Activated CD4-positive, alpha-beta T cell treated with anti-CD3 and anti-CD28 coated beads, Interleukin-2, amount 50 U/mL, for 48 hours (primary cell): ENCODE results near the gene RARRES2.
"Not testable (repeated sequence)": the region's sequence is repeated elsewhere in the genome, so short reads cannot be mapped to it uniquely, and the experiment has no call there.

Source experiments
- DNase-seq, 2 experiments: peaks; one replicate each; pipeline ENCODE4 v3.0.0-alpha.2; 2020

The RARRES2 gene

DNA sequence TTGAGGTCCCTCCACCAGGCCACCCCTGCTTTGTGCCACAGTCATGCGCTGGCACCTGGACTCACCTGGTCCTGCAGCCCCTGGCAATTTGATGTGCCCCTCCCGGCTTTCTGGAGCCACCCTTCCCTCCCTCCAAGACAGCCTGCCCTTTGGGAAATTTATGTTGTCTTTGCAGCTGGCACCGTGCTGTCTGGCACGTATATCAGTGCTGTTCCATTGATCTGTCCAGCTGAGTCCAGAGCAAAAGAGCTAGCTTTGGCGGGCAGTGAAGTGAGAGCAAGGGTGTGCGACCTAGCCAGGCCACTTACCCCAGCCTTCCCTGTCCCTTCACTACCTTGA lies 5.7 kb downstream of the RARRES2 start:
- no peak for DNase-seq

GRCh38 chr7:150335108-150335773 lies 6.2 kb downstream of the RARRES2 start:
- DNase-seq = no peak

- DNase-seq = no peak
Observed at GRCh38 chr7:150334108-150334507, 7.3 kb downstream of the RARRES2 start.

DNA sequence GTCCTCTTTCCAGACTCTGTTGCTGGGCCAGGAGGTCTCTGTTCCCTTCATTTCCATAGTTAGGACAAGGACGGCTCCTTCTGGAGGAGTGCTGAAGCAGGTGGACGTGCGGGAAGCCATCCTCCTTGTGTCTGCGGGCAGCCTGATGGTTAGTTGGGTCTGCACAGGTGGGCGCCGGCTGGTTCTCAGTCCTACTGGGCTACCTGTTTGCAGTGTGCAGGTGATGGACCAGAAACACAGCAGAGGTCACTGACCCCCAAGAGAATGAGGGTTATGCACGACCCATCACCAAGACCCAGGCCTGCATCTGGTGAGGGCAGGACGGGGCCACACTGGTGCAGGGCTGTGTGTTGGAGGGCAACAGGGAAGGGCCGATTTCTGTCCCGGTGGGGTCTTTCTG lies 7.8 kb downstream of the RARRES2 start:
- no peak for DNase-seq

DNA sequence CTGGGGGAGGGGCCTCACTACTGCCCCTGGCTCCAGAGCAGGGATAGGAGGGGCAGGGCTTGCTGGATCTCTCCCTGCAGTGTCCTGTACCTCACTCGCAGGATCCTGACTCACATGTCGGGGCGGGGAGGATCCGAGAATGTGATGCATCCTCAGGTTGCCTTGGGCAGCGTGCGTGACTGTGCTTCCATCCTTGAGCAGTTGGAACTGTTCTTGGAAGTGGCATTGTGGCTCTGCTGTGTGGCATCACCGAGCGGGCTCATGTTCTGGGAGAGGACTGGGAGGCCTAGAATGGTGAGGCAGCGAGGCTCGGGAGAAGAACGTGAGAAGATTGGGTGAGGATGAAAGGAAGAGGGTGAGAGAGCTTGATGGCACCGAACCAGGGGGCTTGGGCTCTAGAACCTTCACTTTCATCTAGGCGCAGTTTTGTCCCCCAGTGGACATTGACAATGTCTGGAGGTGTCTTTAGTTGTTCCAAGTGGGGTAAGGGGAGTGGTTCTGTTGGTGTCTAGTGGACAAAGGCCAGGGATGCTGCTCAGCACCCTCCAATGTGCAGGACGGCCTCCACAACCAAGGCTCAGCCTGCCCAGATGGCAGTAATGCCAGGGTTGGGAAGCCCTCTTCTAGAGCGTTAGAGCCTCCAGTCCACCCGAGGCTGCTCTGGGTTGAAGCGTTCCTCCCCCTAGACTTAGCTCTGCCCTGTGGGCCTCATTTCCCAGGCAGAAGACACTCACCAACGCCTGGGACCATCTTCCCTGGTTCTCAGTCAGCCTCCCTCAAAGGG lies 8.4 kb downstream of the RARRES2 start:
- DNase-seq = no peak

DNA sequence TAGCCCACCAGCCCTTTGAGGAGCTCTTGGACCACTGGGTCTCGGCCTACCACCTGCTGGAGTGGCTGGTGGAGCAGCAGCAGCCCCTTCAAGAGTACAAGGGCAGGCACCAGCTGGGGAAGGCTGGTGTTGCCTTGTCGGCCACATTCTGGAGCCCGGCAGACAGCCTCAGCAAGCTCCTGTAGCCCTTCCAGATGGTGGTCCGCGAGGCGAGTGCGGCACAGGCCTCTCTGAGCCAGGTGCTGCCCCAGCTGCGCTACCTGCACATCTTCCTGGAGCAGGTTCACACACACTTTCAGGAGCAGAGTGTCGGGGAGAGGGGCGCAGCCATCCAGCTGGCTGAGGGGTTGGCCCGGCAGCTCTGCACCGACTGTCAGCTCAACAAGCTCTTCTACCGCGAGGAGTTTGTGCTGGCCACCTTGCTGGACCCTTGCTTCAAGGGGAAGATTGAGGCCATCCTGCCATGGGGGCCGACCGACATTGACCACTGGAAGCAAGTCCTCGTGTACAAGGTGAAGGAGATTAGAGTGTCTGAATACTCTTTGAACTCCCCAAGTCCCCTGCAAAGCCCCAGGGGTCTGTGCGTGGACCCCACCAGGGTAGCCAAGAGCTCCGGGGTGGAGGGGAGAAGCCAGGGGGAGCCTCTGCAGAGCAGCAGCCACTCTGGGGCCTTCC lies 11.1 kb downstream of the RARRES2 start:
- DNase-seq = no peak

DNA sequence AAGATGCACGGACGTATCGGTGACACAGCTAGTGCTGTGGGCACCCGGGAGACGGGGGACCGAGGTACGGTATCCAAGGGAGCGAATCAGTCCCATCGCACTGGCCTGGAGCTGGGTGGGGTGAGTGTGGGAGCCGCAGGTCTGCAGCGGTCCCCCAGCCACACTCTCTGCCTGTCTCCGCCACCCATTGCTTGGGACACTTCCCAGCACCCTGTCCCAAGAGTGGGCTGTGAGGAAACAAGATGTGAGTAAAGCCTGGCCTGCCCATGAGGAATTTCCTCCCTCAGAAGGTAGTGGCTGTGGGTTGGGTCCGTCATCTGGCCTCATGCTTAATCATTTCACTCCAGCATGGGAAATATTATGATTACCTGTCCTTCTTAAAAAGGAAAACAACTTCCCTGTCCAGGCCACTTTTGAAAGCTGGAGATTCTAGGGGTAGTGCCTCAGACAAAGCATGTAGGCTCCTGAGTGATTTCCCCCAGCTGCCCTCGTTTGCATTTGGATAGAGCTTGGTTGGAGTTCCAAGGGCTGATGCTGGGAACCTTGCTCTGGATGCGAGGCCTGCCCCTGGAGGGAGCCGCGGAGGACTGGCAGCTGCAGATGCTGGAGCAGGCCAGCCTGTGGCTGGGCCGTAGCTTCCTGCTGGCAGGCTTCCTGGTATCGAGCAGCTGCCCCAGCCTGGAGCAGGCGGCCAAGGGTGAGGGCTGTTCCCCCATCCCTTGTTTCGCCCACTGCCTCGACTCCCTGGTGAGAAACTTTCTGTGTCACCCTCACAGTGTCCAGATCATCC lies 11.9 kb downstream of the RARRES2 start:
- DNase-seq = no peak

- DNase-seq = no peak
Observed at GRCh38 chr7:150327308-150327707, 14.1 kb downstream of the RARRES2 start.

DNA sequence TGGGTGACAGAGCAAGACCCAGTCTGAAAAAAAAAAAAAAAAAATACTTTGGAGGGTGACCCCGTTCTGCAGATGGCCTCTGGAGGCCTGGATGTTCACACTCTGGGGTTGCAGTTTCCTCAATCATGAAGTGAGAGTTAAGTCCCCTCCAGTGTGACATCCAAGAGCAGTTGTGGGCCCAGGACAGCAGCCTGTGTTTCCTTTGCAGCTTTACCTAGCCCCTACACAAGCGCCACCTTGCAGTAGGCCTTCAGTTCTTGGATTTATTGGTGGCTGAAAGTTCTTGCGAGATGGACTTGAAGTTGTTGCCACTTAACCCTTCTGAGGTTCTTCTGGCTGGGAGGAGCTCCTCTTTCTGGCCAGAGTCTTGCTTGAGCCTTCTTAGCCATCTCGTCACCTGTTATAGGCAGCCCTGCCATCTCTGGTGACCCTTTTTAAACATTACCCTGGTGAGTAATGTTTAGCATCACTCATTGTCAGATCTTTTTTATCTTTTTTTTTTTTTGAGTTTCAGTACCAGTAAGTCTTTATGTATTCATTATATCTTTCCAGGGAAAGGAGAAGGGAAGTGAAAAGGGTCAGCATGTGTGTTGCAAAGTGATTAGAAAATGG lies 14.7 kb downstream of the RARRES2 start:
- no peak for DNase-seq

DNA sequence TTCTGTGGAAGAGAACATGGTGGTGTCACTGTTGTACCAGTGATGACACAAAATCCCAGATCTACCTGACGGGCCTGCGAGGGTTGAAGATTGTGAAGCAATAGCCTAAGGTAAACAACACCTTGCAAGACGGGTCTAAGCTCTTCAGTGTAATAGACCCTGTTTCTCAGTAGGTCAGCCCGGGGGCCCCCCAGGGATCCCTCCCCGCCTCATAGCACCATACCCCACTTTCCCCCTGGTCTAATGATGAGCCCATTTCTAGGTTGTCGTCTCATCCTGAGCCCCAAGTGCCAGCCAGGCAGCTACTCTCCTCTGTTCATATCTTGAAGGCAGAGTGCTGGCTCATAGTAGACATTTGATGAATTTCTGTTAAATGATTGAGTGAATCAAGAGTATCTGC lies 15.5 kb downstream of the RARRES2 start:
- no peak for DNase-seq

DNA sequence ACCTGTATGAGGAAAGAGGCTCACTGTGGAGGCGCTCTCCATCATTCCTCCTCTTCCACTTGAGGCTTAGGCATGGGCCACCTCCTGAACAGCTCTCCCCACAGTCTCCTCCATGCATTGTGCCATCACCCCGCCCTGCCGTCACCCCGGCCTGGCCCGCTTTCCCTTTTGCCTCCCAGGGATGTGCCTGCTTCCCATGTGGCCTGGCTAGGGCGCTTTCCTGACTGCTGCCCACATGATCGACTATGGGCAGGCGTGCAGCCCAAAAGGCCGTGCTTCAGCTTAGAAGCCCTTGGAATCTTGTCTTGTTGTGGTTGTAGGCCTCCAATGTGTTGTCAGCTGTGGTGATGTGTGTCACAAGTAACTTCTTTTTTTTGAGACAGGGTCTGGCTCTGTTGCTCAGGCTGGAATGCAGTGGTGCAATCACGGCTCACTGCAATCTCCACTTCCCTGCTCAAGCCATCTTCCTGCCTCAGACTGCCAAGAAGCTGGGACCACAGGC lies 16.3 kb downstream of the RARRES2 start:
- no peak for DNase-seq

DNA sequence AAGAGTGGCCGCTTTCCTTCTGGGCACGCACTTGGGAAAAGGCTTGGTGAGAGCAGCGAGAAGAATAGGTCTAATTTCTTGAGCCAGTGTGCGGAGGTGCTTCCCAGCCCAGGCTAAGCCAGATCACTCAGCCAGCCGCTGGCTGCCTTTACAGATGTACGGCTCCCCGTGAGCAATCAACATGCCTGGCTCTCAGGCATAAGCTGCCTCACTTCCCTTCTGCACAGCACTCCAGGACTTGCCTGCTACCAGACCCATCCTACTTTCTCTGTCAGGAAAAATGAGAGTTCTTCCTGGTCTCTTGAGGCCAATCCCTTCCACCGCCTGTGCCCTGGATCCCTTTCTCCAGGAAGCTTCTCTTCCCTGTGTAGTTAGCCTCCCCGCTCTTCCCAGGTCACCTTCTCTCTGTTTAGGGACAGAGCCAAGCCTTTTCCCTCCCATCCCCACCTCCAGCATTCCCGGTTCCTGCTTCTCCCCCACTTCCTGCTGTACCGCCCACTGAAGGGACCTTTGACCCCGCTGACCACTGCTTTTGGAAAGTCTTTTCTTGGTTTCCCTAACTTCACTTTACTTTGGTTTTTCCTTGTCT lies 17.0 kb downstream of the RARRES2 start:
- no peak for DNase-seq

GRCh38 chr7:150323682-150324372 lies 17.6 kb downstream of the RARRES2 start:
- DNase-seq = no peak

GRCh38 chr7:150322833-150323681 lies 18.4 kb downstream of the RARRES2 start, which contains the start of the genes ACTR3C and LRRC61:
TSS of gene ACTR3C (minus strand) at chr7:150323545. CDS start at chr7:150295296, 28,249 bp downstream.
TSS of gene LRRC61 (plus strand) at chr7:150323355. CDS start at chr7:150336862, 13,507 bp downstream.
- peak; percentile 68 to 72 for DNase-seq

DNA sequence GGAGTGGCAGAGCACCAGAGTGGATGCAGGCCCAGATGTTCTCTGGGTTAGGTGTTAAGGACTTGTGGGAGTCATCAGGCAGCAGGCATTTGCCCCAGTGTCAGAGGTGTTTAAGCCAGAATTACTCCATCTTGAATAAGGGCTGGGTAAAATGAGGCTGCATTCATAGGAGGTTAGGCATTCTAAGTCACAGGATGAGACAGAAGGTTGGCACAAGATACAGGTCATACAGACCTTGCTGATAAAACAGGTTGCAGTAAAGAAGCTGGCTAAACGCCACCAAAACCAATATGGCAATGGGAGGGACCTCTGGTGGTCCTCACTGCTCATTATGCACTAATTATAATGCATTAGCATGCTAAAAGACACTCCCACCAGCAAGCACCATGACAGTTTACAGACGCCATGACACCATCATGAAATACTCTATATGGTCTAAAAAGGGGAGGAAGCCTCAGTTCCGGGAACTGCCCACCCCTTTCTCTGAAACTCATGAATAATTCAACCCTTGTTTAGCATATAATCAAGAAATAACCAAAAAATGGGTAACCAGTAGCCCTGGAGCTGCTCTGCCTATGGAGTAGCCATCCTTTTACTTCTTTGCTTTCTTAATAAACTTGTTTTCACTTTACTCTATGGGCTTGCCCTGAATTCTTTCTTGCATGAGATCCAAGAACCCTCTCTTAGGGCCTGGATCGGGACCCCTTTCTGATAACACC lies 19.2 kb downstream of the RARRES2 start:
- peak; percentile 69 to 74 for DNase-seq

DNA sequence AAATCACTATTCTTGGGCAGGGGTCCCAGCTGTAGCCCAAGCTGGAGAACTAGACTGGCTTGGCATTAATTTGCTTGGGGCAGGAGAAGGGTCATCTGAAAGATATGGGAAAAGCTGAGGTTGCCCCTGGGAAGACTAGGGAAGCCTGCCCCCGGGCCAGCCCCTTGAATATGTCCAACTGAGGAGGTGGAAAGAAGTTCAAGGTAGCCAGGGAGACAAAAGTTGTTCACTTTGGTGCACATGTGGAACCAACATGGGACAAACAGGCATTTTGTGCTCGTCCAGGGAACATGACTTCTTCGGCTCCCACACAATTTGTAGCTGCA lies 19.7 kb downstream of the RARRES2 start:
- no peak for DNase-seq

DNA sequence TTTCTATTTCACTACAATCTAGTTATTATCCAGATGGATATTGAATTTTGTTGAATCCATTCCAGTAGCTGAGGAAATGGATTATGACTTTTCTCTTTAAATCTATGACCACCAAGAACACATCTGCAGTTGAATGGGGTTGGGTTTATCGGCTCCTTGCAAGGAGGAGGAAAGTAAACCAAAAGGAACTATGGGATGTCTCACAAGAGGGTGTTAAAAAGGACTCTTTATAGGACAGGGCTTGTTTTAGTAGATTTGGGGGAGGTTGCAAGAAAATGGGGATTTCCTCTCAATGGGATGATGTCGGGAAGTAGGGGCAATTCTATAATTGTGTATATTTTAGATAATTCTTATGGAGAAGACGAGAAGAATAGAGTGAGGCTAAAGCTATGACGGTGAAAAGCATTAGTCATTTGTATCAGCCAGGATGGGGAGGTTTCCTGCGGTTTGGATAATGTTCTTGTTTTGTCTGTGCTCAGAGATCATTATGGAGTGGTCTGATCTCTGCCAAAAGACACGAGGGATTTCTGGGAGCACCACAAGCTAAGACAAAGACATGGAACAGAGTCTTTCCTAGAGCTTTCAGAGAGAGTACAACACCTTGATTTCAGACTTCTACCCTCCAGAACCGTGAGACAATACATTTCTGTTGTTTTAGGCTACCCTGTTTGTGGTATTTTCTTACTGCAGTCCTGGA lies 23.5 kb downstream of the RARRES2 start:
- no peak for DNase-seq

DNA sequence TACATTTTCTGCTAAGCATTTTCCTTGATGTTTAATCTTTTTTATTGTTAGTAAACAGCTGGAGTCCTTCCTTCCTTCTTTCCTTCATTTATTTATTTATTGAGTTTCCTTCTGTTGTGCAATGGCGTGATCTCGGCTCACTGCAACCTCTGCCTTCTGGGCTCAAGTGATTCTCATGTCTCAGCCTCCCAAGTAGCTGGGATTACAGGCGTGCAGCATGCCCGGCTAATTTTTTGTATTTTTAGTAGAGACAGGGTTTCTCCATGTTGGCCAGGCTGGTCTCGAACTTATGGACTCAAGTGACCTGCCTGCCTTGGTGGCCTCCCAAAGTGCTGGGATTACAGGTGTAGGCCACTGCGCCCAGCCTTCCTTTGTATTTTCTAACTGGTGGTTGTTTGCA lies 24.4 kb downstream of the RARRES2 start:
- not testable (repeated sequence) for DNase-seq

- DNase-seq = no peak
Observed at GRCh38 chr7:150314639-150315239, 26.7 kb downstream of the RARRES2 start.
